Transverse colon (tissue), 4 donors: ENCODE data around the gene NEUROD2. TPM values are rescaled to one million over a fixed set of nuclear protein-coding genes. Genes with fewer than 3 reads are reported as not detected.

ENCODE experiments used
- DNase-seq: peaks from one replicate; pipeline ENCODE4 v3.0.0-alpha.2; 2019
- H3K27ac ChIP-seq, 4 donors: fragments of 200-600 bp; sonication (generic); 2 replicates each; pipeline ENCODE4 v1.5.1; 2016 to 2018; ENCODE audit warnings: inconsistent platforms in 4 of 4
- H3K27me3 ChIP-seq: fragments of 200-600 bp; sonication (generic); 2 replicates; pipeline ENCODE4 v1.5.1; 2017; ENCODE audit warnings: inconsistent platforms
- H3K36me3 ChIP-seq, 4 donors: fragments of 200-600 bp; sonication (generic); 2 replicates each; pipeline ENCODE4 v1.5.1; 2017 to 2019; ENCODE audit warnings: inconsistent platforms in 4 of 4
- H3K4me1 ChIP-seq, 4 donors: fragments of 200-600 bp; sonication (generic); 2 replicates each; pipeline ENCODE4 v1.5.1; 2017 to 2020; ENCODE audit warnings: inconsistent platforms in 4 of 4
- H3K4me3 ChIP-seq, 4 donors: fragments of 200-600 bp; sonication (generic); 1 replicate in 1 of 4; 2 replicates in 3 of 4; pipeline versions ENCODE4 v1.5.1 to v1.6.1; 2017 to 2019; ENCODE audit warnings: inconsistent platforms in 4 of 4
- H3K9me3 ChIP-seq, 2 donors: fragments of 200-600 bp; sonication (generic); 2 replicates each; pipeline ENCODE4 v1.5.1; 2017 to 2019; ENCODE audit warnings: inconsistent platforms in 2 of 2
- CTCF ChIP-seq, 5 experiments: fragments of 200-600 bp in 3 of 5; fragments of 450-650 bp in 2 of 5; sonication (generic) in 3 of 5; IDR thresholded peaks; 1 replicate in 2 of 5; 2 replicates in 3 of 5; pipeline ENCODE4 v1.5.1; 2016 to 2017; ENCODE audit warnings: antibody characterized with exemption in 5 of 5, inconsistent platforms in 3 of 5, mild to moderate bottlenecking in 2 of 5, moderate library complexity in 1 of 5
- EP300 ChIP-seq: sonication (generic); formaldehyde crosslinking; IDR thresholded peaks from one replicate; pipeline ENCODE4 v1.6.1; 2017; ENCODE audit warnings: antibody characterized with exemption, low read depth
- POLR2A ChIP-seq: fragments of 450-650 bp; IDR thresholded peaks from one replicate; pipeline ENCODE4 v1.6.1; 2016; ENCODE audit warnings: antibody characterized with exemption, mild to moderate bottlenecking, moderate library complexity
- POLR2AphosphoS5 ChIP-seq, 3 donors: sonication (generic); formaldehyde crosslinking; IDR thresholded peaks; one replicate each; pipeline ENCODE4 v1.6.1; 2016; ENCODE audit warnings: antibody characterized with exemption in 3 of 3
- WGBS, 2 donors: methylation state at CpG; one replicate each; pipeline ENCODE4 v1.1.5; 2018; ENCODE audit warnings: low coverage in 1 of 2; 5-methylcytosine and 5-hydroxymethylcytosine counted together
- in situ Hi-C, 4 donors: fragments of 200-750 bp; cut with MboI; loops; one replicate each; pipeline versions ENCODE4 v1.15.0 to v1.15.1; 2017; ENCODE audit warnings: low sequenced_read_pairs in 3 of 4, low pct_ligation_motif_present in 1 of 4, low pct_unique_long_range_greater_than_20kb in 1 of 4
- intact Hi-C: fragments of 100-400 bp; cut with DNase I; formaldehyde crosslinking; loops from one replicate; pipeline ENCODE4 v1.15.1; 2023; ENCODE audit warnings: low total_unique reads
- total RNA-seq, 4 donors: library from RNA; depleted of rRNA; stranded (reverse); fragments of >200 nt; gene quantifications; one replicate each; pipeline ENCODE4 v1.1.0, GENCODE V29; 2016

Gene NEUROD2
- total RNA-seq, 4 donors from 2014 or later, result not detected

- Histone ChIP-seq H3K27ac (no peak overlapping the region), H3K36me3 (no peaks in the 10 kb centered on the region), H3K4me1 (peaks cover 3 to 15% (median 13%) of the 10 kb centered on the region in 4 donors), H3K9me3 (no peaks in the 10 kb centered on the region), H3K27me3 (no peaks in the 10 kb centered on the region), H3K4me3 (no peak overlapping the region)
- DNase-seq, result no peak
- in situ Hi-C loops, result no loop called here
- 80 to 95% methylated on average over 1 to 2 of the region's 2 CpGs for WGBS, 2 donors
- intact Hi-C loops, result no loop called here
- TF ChIP-seq POLR2AphosphoS5 (IDR thresholded peaks at IDR 0.05) (no peak), CTCF (IDR thresholded peaks at IDR 0.05) (no peak), POLR2A (no peak), EP300 (no peak)
Measured at GRCh38 chr17:39572121-39572520, 35.6 kb downstream of the NEUROD2 start.

- Histone ChIP-seq H3K27me3 (no peaks in the 10 kb centered on the region), H3K4me3 (no peak overlapping the region), H3K27ac (no peak overlapping the region), H3K36me3 (peaks cover 0 to 9% (median 0%) of the 10 kb centered on the region in 4 donors), H3K4me1 (peaks cover under 1 to 13% (median 10%) of the 10 kb centered on the region in 4 donors), H3K9me3 (no peaks in the 10 kb centered on the region)
- intact Hi-C loops (no loop called here), in situ Hi-C loops (no loop called here)
- no peak for TF ChIP-seq CTCF (IDR thresholded peaks at IDR 0.05)
- no peak for TF ChIP-seq EP300
- no peak for TF ChIP-seq POLR2AphosphoS5 (IDR thresholded peaks at IDR 0.05)
- no peak for TF ChIP-seq POLR2A
- WGBS, 2 donors, result 53 to 60% methylated on average over 1 of the region's 1 CpG
- no peak for DNase-seq
Measured at GRCh38 chr17:39569126-39569525, 38.6 kb downstream of the NEUROD2 start.

GRCh38 chr17:39568702-39569101 lies 39.0 kb downstream of the NEUROD2 start:
- WGBS, 2 donors, result 84 to 87% methylated on average over 9 of the region's 9 CpGs
- Histone ChIP-seq H3K27ac (no peak overlapping the region), H3K4me1 (peaks cover 0 to 11% (median 7%) of the 10 kb centered on the region in 4 donors), H3K27me3 (no peaks in the 10 kb centered on the region), H3K4me3 (no peak overlapping the region), H3K36me3 (peaks cover 0 to 9% (median 0%) of the 10 kb centered on the region in 4 donors), H3K9me3 (no peaks in the 10 kb centered on the region)
- no peak for DNase-seq
- intact Hi-C loops (no loop called here), in situ Hi-C loops (no loop called here)
- TF ChIP-seq POLR2AphosphoS5 (IDR thresholded peaks at IDR 0.05) (no peak), CTCF (IDR thresholded peaks at IDR 0.05) (no peak), POLR2A (no peak), EP300 (no peak)

GRCh38 chr17:39566094-39566850 lies 41.4 kb downstream of the NEUROD2 start:
- H3K4me1 ChIP-seq, result no peaks in the 10 kb centered on the region
- intact Hi-C loops (no loop called here), in situ Hi-C loops (no loop called here)
- H3K9me3 ChIP-seq, result no peaks in the 10 kb centered on the region
- H3K27ac ChIP-seq, result no peak overlapping the region
- TF ChIP-seq POLR2AphosphoS5 (IDR thresholded peaks at IDR 0.05) (no peak), EP300 (no peak), POLR2A (no peak), CTCF (IDR thresholded peaks at IDR 0.05) (no peak)
- 87 to 94% methylated on average over 6 to 11 of the region's 11 CpGs for WGBS, 2 donors
- H3K27me3 ChIP-seq, result no peaks in the 10 kb centered on the region
- no peak for DNase-seq
- H3K36me3 ChIP-seq, result peaks cover 0 to 9% (median 0%) of the 10 kb centered on the region in 4 donors
- no peak overlapping the region for H3K4me3 ChIP-seq
